ENCODE results near the gene NKD1.

NKD1 gene

GRCh38 chr16:50548125-50548908 lies at the start of gene NKD1:
Gene NKD1, plus strand, starts transcription at chr16:50548396. Its CDS starts 158 bp downstream, at chr16:50548554.
- DNase-seq = peak; percentile 74

GRCh38 chr16:50498431-50499155 lies 49.6 kb upstream of the NKD1 start:
- no peak for DNase-seq

GRCh38 chr16:50499254-50499653 lies 48.9 kb upstream of the NKD1 start:
- DNase-seq = no peak

GRCh38 chr16:50500171-50500874 lies 47.9 kb upstream of the NKD1 start:
- no peak for DNase-seq

- no peak for DNase-seq
These were observed 46.9 kb upstream of the NKD1 start for GRCh38 chr16:50501251-50501650.

GRCh38 chr16:50501986-50502615 lies 46.1 kb upstream of the NKD1 start:
- no peak for DNase-seq

GRCh38 chr16:50502616-50503011 lies 45.6 kb upstream of the NKD1 start:
- no peak for DNase-seq

GRCh38 chr16:50503868-50504531 lies 44.2 kb upstream of the NKD1 start:
- peak; percentile 75 for DNase-seq

GRCh38 chr16:50505115-50505514 lies 43.1 kb upstream of the NKD1 start:
- DNase-seq = no peak

- peak; percentile 15 for DNase-seq
These were observed 42.3 kb upstream of the NKD1 start for GRCh38 chr16:50505714-50506542.

- DNase-seq = no peak
These were observed 41.7 kb upstream of the NKD1 start for GRCh38 chr16:50506543-50506937.

GRCh38 chr16:50507397-50507796 lies 40.8 kb upstream of the NKD1 start:
- no peak for DNase-seq

GRCh38 chr16:50509521-50510341 lies 38.5 kb upstream of the NKD1 start:
- peak; percentile 52 for DNase-seq

- no peak for DNase-seq
These were observed 33.0 kb upstream of the NKD1 start for GRCh38 chr16:50515218-50515617.

GRCh38 chr16:50516401-50516800 lies 31.8 kb upstream of the NKD1 start:
- no peak for DNase-seq

GRCh38 chr16:50516890-50517289 lies 31.3 kb upstream of the NKD1 start:
- no peak for DNase-seq

- DNase-seq = no peak
These were observed 30.5 kb upstream of the NKD1 start for GRCh38 chr16:50517450-50518252.

GRCh38 chr16:50519001-50519400 lies 29.2 kb upstream of the NKD1 start:
- no peak for DNase-seq

GRCh38 chr16:50519602-50520001 lies 28.6 kb upstream of the NKD1 start:
- DNase-seq = no peak
